ENCODE data around the gene PARD3B. TPM values are rescaled to one million over a fixed set of nuclear protein-coding genes. Genes with fewer than 3 reads are reported as not detected.

Gene PARD3B
- total RNA-seq, 1 donor from 2014 or later: 6.8 TPM

DNA sequence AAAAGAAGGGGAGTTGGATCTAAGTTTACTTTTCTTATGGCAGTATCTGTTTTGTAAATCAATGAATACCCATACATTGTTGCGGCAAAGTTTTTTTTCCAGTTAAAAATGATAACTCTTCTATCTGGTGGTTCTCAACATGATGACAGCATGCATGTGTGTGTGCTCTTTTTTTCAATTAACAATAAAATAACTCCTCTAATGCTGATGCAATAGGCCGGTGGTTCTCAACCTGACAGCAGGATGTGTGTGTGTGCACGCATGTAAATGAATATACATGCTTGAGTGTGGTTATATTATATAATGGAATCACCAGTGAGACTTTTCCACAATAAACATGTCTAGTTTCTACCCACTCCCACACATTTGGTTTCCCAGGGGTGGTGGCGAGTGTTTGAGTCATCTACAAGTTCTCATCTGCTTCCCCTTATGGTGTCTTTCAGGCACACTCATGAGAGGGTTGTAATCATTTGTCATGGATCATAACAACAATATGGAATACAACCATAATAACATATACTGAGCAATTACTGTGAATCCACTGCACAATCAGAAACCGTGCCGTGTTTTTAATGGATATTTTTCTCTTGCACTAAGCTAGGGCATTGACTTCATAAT, 31.2 kb downstream of the PARD3B start:
- intact Hi-C loops (cut with DNase I): no loop called here
- DNase-seq (no peak), ATAC-seq (ENCODE audit: poor library complexity) (no peak)

DNA sequence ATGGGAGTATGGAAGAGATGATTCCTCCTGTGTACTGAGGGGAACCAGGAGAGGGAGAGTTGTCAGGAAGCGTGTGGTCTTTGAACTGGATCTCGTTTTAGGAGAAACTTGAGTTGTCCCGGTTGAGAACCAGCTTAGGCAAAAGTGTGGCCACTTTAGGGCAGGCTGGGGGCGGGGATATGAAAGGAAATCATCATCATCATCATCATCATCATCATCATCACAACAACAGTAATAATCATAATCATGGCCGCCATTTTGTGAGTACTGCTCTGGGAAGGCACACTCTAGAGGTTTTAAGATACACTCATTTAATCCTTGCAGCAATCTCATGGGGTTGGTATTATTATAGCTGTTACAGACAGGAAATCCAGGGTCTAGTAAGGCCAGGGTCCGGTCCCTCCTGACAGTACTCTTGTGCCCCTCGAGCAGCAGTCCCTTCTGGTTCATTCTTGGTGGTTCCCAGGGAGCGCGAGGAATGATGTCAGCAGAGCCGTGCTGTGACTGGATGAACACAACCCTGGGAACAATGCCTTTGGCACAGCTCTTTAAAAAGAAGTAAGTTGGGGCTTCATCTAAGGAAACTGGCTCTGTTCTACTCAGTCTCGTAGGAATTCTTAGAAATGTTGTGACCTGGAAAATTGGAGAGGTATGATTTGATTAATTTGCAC, 33.8 kb downstream of the PARD3B start:
- DNase-seq (no peak), ATAC-seq (ENCODE audit: poor library complexity) (no peak)
- intact Hi-C loops (cut with DNase I): no loop called here

DNA sequence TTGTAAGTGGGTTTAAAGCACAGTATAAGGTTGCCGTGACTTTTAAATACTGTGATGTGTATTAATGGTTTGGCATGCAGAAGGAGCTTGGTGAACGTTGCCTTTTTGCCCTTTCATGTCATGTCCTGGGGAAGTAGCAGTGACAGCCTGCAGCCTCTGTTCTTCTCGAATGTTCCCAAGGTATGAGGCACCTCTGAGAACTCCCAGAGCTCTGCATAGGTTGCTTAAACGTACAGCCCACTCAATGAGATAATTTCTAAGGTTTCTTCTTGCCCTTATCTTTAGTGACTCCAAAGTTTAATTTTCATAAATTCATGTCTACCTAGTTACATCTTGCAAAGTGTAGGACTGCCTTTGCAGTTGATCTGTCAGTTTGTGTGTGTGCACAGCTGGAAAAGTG, 36.7 kb downstream of the PARD3B start:
- no peak for ATAC-seq (ENCODE audit: poor library complexity)
- no peak for DNase-seq
- intact Hi-C loops (cut with DNase I): no loop called here

DNA sequence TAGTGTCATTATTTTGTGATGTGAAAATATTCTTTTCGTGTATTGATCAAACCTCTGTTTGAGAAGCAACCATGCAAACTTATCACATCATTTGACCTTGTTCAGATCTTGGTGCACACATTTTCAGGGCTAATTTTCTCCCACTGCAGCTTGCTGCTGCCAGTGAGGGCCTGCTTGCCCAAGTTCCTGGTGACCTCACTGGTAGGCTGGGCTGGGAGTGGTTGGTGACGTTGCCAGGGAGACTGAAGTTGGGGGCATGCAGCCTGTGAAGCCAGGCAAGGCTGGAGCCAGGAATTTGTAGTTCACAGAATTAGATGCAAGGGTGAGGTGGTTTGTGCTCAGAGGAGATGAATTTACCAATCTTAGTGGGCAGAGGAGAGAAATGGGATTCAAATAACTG, 38.5 kb downstream of the PARD3B start:
- ATAC-seq (ENCODE audit: poor library complexity) (no peak), DNase-seq (no peak)
- intact Hi-C loops (cut with DNase I): no loop called here

DNA sequence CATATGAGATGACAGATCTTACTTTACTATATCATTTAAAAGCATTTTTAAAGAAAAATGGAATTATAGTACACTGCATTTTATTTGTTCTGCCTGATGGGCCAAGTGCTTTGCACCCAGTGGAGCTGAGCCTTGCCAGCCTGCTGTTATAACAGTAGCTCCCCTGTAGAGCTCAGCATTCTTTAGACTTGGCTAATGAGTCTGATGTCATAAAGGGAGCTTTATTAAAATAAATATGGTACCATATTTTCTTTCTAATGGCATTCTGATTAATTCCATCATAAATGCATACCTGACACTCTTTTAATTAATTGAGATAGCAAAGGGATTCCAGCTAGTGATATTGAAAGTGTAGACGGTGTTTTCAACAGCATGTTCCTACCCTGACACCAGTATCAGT, 40.7 kb downstream of the PARD3B start:
- no peak for ATAC-seq (ENCODE audit: poor library complexity)
- intact Hi-C loops (cut with DNase I): no loop called here
- DNase-seq: no peak

DNA sequence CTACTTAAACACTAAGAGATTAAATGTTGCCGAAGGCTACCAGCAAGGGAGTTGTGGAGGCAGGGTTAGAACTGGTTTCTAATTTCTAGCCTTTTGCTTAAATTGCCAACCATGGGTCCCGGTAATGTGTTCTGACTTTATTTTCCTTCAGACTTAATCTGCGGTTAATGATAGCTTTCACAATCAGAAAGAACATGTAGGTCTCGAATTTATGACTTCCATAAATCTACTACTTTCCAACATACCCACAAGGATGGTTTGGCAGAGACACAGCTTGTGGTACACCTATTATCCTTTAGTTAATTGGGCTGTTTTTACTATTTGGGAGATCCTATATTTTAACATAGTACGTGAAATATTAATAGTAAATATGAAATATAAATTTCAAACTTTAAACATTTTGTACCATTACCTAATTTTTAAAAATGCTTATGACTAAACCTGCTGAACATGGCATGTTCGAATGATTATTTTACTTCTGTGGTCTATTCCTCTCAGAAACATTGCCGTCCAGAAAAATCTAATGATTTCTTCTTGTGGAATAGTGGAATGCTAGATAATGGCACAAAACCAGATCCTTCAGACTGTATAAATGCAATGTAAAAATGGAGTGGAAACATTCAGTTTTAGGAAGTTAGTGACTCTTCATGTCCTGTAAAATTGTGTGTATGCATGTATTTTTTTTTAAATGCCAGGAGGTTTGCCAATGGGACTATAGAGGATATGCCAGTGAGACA, 41.3 kb downstream of the PARD3B start:
- DNase-seq (no peak), ATAC-seq (ENCODE audit: poor library complexity) (no peak)
- intact Hi-C loops (cut with DNase I): no loop called here

DNA sequence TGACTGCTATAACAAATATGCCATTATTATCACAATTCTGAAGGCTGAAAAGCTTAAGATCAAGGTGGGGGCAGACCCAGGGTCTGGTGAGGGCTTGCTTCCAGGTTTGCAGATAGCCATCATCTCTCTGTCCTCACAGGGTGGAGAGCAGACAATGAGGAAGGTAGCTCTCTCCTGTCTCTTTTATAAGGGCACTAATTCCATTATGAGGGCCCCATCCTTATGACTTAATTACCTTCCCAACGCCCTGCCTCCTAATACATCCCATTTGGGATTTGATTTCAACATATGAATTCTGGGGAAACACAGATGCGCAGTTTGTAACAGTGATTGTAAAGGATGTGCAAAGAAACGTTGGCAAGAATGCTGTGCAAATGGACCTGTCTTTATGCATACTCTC, 44.8 kb downstream of the PARD3B start:
- ATAC-seq (ENCODE audit: poor library complexity) (no peak), DNase-seq (no peak)
- intact Hi-C loops (cut with DNase I): no loop called here

DNA sequence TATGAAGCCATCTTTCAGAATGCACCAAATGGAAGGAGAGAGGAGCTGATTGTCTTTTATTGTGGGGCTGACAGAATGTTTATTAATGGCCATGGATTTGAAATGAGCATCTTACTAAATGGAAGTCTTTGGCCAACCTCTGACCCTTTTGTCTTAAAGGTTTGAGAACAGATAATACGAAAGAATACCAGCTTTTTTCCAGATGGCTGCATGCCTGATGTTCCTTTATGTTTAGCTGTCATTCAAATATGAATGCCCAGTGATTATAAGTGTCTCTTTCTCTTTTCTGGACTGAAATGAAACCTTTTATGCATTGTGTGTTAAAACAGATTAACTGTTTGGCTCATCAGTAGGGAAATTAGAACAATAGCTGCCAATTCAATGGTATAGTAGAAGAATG, 46.0 kb downstream of the PARD3B start:
- ATAC-seq (ENCODE audit: poor library complexity): no peak
- intact Hi-C loops (cut with DNase I): no loop called here

DNA sequence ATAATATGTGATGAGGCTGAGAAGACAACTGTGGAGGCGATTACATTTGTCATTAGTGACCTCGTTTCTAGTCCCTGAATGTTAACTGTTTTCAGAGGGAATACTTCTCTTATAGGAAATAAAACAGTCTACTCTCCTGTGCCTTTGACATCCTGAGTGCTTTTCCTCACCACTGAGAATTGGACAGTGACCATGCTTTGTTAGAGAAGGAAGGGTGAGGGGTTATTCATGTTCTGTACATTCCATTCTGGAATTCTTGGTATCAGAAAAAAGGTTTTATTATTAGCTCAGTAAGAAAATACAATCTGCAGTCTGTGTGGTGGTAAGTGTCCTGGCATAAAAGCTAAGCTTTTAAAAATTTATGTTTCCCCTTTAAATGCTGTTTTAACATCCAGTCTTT, 58.8 kb downstream of the PARD3B start:
- DNase-seq (no peak), ATAC-seq (ENCODE audit: poor library complexity) (peak; percentile 48)
- intact Hi-C loops (cut with DNase I): no loop called here

More for the DNA sequence above, 46.0 kb downstream of the PARD3B start:
- DNase-seq: no peak

DNA sequence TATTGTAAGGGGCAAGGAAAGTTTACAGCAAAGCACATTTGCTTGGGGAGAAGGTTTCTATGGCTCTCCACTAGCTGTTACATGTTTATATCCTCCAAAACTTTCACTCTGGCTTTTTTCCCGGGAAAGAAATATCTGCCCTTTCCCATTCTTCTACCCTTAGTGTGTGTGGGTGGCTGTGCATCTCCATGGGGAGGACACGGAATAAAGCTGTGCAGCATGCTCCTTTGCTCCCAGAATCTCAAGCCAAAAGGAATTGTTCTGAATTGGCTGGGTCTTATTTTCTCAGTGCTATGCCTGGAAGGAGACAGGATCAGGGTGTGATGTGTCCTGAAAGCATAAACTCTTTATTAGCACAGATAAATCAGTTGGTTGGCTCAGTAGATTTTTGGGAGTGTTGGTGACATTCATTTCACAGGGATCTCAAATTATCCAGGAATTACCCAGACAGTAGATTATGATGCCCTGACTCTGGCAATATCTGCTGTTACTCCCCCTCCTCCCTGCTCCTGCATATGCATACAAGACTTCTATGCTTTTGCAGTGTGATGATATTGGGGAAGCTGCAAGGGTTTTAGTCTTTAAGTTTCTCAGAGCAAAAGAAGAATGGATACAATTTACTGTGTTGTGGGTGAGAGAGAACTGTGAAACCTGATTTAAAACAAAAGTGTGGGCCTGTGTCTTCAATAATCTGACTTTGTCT, 63.1 kb downstream of the PARD3B start:
- intact Hi-C loops (cut with DNase I): no loop called here
- ATAC-seq (ENCODE audit: poor library complexity) (peak; percentile 62), DNase-seq (no peak)

DNA sequence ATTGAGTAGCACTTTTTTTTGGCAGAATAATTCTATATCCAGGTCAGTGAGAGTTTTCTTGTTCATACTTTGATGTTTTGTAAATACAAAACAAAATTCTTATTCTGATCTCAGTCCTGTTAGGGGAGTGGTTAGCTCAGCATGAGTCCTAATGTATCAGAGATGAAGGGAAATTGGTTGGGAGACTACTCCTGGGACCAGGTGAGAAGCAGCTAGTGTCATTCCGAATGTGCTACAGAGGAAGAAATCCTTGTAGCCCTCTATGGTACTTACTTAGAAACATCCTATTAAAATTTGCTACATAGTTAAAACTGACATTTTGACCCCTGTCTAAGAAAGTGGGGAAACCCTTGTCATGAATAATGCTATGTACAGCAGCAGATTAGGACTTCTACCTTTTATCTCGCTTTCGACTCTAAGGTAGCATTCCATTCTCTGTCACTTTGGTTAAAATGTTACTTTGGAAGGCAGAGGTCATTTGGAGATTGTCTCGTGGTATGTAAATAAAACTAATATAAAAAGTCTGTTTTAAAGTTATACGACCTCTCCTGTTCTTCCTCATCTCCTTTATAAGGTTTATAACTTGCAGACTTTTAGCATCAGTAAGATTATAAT, 65.8 kb downstream of the PARD3B start:
- ATAC-seq (ENCODE audit: poor library complexity) (no peak), DNase-seq (no peak)
- intact Hi-C loops (cut with DNase I): no loop called here

DNA sequence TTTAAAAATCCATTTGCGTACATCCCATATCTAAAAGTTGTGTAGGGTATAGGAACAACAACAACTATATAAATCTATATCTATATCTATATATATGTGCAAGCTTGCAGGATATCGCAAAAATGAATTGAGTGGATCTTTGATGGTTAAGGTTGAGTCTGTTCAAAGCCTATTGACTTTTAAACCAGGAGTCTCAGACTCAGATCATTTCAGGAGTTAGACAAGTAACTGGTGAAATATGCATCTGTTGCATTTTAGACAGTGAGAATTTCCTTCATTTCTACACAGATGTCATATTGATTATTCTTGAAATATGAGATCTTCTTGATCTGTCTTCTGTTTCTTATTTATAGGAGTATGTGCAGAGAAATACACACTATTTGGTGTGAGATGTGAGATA, 66.5 kb downstream of the PARD3B start:
- intact Hi-C loops (cut with DNase I): no loop called here
- ATAC-seq (ENCODE audit: poor library complexity) (no peak), DNase-seq (no peak)

DNA sequence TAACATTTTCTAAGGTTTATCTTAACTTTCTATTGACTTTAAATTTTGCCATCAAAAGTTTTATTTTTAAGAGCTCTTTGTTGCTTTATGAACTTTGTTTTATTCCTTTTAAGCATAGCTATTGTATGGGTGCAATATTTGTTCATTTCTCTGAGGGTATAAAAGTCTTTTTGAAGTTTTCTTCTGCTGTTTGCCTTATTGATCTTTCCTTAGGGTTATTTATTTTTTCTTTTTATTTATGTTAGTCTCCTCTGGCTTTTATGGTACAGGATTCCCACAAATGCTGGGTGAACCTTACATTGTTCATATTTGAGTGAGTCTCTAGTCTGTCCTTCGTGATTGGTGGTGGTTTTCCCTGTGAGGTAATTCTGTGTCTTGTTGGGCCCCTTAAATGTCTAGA, 68.4 kb downstream of the PARD3B start:
- intact Hi-C loops (cut with DNase I): no loop called here
- DNase-seq: no peak
- no peak for ATAC-seq (ENCODE audit: poor library complexity)

DNA sequence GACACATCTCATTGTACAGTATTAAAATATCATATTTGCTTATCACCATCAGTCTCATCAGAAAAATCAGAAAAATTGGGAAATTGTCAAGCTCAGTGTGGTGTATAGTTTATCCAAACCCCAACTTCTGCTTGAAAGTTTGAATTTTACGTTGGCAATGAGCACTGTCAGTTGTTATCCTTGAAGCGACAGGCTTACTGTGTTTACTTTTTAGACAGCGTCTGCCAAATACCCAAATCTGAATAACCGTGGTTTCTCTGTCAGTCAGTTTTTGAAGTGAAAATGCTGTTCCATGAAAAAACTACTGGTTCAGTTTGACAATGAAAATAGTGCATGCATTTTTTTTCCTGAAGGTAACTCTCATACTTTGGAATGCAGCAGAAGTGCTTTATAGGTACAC, 70.2 kb downstream of the PARD3B start:
- DNase-seq (no peak), ATAC-seq (ENCODE audit: poor library complexity) (no peak)
- intact Hi-C loops (cut with DNase I): no loop called here

DNA sequence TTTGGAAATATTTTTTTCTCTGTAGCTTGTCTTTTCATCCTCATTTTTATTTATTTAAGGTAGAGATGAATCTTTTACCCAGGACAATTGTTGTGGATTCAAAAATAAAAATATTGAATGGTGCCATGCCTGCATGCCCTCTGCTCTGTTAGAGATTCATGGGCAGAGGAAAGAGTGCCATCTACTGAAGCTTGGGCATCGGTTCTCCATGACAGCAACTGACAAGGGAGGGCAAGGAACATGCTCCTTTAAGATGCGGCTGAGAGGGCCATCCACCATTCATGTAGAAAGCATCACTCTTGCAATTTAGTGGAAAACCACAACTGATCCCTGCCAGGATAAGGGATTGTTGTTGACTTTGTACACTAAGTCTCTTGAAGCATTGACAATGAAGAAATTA, 79.9 kb downstream of the PARD3B start:
- DNase-seq (no peak), ATAC-seq (ENCODE audit: poor library complexity) (no peak)
- intact Hi-C loops (cut with DNase I): no loop called here

DNA sequence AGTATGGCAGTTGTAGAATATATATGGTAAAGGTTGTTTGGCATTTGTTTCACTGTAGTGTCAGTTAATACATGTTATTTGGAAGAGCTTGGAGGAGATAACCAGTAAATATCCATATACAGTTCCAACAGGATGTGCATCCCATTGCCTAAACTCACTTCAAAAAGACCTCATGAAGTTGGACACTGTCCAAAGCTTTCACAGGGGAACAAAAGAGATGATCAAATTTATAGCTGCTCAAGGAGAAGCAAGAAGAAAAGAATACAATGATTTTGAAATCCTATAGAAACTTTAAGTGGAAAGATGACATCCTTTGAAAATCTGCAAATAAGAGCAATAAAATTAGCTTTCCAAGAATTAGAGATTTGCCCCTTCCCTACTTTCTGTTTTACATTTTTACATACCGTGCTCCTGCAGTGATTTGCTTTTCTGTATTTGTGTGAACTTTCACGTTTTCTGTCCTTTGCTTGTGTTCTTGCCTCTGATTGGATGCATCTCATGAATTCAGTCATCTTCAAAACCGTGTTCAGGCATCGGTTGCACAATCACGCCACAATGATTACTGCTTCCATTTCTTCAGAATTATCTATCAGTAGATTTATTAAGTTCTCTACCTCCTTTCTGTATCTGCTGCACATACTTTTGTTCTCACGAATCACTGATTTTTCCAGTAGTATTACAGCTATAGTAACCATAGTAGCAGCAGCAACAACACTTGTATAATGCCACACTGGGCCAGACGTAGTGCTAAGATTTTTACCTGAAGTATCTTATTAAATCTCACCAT, 83.8 kb downstream of the PARD3B start:
- DNase-seq: no peak
- no peak for ATAC-seq (ENCODE audit: poor library complexity)
- intact Hi-C loops (cut with DNase I): no loop called here

DNA sequence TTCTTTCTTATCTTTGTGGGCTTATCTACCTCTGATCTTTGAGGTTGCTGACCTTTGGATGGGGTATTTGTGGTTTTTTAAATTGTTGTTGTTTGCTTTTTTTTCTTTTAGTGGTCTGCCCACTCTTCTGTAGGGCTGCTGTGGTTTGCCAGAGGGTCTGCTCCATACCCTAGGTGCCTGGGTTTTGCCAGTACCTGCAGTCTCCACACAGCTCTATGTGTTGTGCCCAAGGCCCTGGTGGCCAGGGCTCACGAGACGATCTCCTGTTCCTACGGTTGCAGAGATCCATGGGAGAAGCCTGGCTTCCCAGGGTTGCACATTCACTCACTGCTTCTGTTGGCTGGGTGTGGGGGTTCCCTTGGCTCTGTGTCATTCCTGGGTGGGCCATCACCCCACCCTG, 87.1 kb downstream of the PARD3B start:
- DNase-seq: no peak
- intact Hi-C loops (cut with DNase I): no loop called here
- ATAC-seq (ENCODE audit: poor library complexity): no peak

DNA sequence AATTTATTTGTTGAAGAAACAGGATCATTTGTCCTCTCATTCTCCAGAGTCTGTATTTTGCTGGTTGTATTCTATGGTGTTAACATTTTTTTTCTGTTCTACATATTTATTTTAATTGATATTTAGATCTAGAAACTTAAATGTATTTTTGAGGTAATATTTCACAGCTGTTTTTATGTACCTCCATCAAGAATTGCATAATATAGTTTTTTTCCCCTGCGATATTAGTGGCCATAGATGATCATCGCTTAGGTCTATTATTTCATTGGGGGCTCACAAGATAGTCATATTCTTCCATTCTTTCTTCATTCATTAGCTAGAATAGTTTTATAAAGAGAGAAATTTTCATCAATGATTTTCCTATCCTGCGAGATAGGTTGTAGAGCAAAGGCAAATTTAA, 89.3 kb downstream of the PARD3B start:
- no peak for ATAC-seq (ENCODE audit: poor library complexity)
- DNase-seq: no peak
- intact Hi-C loops (cut with DNase I): no loop called here

DNA sequence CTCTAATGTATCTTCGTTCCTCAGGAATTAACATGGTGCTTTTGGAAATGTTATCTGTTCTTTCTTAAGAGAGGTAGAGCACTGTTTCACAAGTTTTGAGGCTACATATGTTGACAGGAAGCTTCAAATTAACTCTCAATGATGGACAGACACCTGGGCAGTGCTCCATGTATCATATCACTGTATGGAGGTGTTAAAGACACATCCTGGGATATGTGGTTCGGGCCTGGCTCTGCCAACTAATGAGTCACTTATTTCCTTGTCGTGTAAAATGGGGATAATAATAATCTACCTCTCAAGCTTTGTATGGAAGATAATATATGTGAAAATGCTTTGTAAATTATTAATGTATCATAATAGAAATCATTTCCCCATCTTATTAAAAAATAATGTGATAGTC, 90.2 kb downstream of the PARD3B start:
- DNase-seq: no peak
- intact Hi-C loops (cut with DNase I): no loop called here
- no peak for ATAC-seq (ENCODE audit: poor library complexity)
